B cell (primary cell): Measurements from ENCODE around the gene TSC22D4.

Source experiments
- CTCF ChIP-seq: fragments of 200-600 bp; IDR thresholded peaks from one replicate; pipeline ENCODE4 v1.8.0; 2022; ENCODE audit warnings: antibody characterized with exemption, mild to moderate bottlenecking
- EZH2 ChIP-seq: IDR thresholded peaks from 2 replicates; pipeline ENCODE4 v1.6.1; 2012; ENCODE audit warnings: borderline replicate concordance, low read depth, mild to moderate bottlenecking, moderate library complexity, low read length; ENCODE audit not compliant: insufficient read depth, poor library complexity, severe bottlenecking

- TF ChIP-seq EZH2 (no peak), CTCF (no peak)
Observed at GRCh38 chr7:100466653-100467605, 12.1 kb downstream of the TSC22D4 start.
